Kasumi-1 (cell line): ENCODE data around the gene KLF17.
"Not testable (repeated sequence)": the region's sequence is repeated elsewhere in the genome, so short reads cannot be mapped to it uniquely, and the experiment has no call there.

Experiments used
- DNase-seq, 2 experiments: peaks; one replicate each; lab custom pipeline; 2025; lab: John Stamatoyannopoulos, UW

Gene KLF17

GRCh38 chr1:44108971-44109370 is 9.7 kb upstream of the KLF17 start:
- no peak for DNase-seq

- no peak for DNase-seq
Measured at GRCh38 chr1:44110916-44111315, 7.7 kb upstream of the KLF17 start.

GRCh38 chr1:44111861-44112260 is 6.8 kb upstream of the KLF17 start:
- no peak for DNase-seq

GRCh38 chr1:44112486-44112885 is 6.1 kb upstream of the KLF17 start:
- no peak for DNase-seq

- DNase-seq, result no peak
Measured at GRCh38 chr1:44113095-44113609, 5.5 kb upstream of the KLF17 start.

GRCh38 chr1:44114098-44114497 is 4.5 kb upstream of the KLF17 start:
- no peak for DNase-seq

- DNase-seq, result not testable (repeated sequence)
Measured at GRCh38 chr1:44117272-44117671, 1.3 kb upstream of the KLF17 start.

GRCh38 chr1:44119525-44119924 is 904 bp downstream of the KLF17 start:
- no peak for DNase-seq

- no peak for DNase-seq
Measured at GRCh38 chr1:44120398-44120949, 1.9 kb downstream of the KLF17 start.

GRCh38 chr1:44129616-44130500 is 11.2 kb downstream of the KLF17 start:
- no peak for DNase-seq

GRCh38 chr1:44131411-44131810 is 12.8 kb downstream of the KLF17 start:
- DNase-seq, result no peak

GRCh38 chr1:44134071-44134920 is 15.7 kb downstream of the KLF17 start:
- DNase-seq, result no peak

GRCh38 chr1:44135886-44136285 is 17.3 kb downstream of the KLF17 start:
- no peak for DNase-seq

- DNase-seq, result no peak
Measured at GRCh38 chr1:44138239-44138638, 19.6 kb downstream of the KLF17 start.

GRCh38 chr1:44139565-44139964 is 20.9 kb downstream of the KLF17 start:
- not testable (repeated sequence) for DNase-seq

- no peak for DNase-seq
Measured at GRCh38 chr1:44141531-44141930, 22.9 kb downstream of the KLF17 start, which contains the start of gene KLF18. Gene KLF18, minus strand, starts transcription at chr1:44141631. Its CDS starts 0 bp downstream, at chr1:44141631.

- DNase-seq, result no peak
Measured at GRCh38 chr1:44144962-44145756, 26.5 kb downstream of the KLF17 start.

- DNase-seq, result no peak
Measured at GRCh38 chr1:44146536-44147361, 28.1 kb downstream of the KLF17 start.

- DNase-seq, result no peak
Measured at GRCh38 chr1:44147582-44147981, 29.0 kb downstream of the KLF17 start.

GRCh38 chr1:44151332-44151731 is 32.7 kb downstream of the KLF17 start:
- no peak for DNase-seq

- no peak for DNase-seq
Measured at GRCh38 chr1:44151808-44152207, 33.2 kb downstream of the KLF17 start.
